Activated T-helper 1 cell treated with anti-CD3 and anti-CD28 coated beads, Interleukin-2, amount 50 U/mL, for 16 hours (primary cell): ENCODE results near the gene FAM149A.

ENCODE experiments used
- DNase-seq, 2 donors: peaks; one replicate each; pipeline ENCODE4 v3.0.0-alpha.2; 2020; ENCODE audit warnings: low read depth in 1 of 2, low spot score in 1 of 2

The FAM149A gene

GRCh38 chr4:186104890-186105646 lies 564 bp downstream of the FAM149A start:
- no peak for DNase-seq

- no peak for DNase-seq
These were observed 1.3 kb downstream of the FAM149A start for GRCh38 chr4:186105647-186106321.

- no peak for DNase-seq
These were observed 3.4 kb downstream of the FAM149A start for GRCh38 chr4:186107947-186108346.

- DNase-seq: no peak
These were observed 3.9 kb downstream of the FAM149A start for GRCh38 chr4:186108391-186108790.

GRCh38 chr4:186109245-186109644 lies 4.7 kb downstream of the FAM149A start:
- DNase-seq: no peak

GRCh38 chr4:186116697-186117096 lies 12.2 kb downstream of the FAM149A start:
- no peak for DNase-seq

GRCh38 chr4:186118582-186118981 lies 14.1 kb downstream of the FAM149A start:
- no peak for DNase-seq

- no peak for DNase-seq
These were observed 16.6 kb downstream of the FAM149A start for GRCh38 chr4:186121057-186121456.

GRCh38 chr4:186128842-186129241 lies 24.3 kb downstream of the FAM149A start:
- DNase-seq: no peak

GRCh38 chr4:186131935-186132334 lies 27.4 kb downstream of the FAM149A start:
- no peak for DNase-seq

- DNase-seq: no peak
These were observed 28.2 kb downstream of the FAM149A start for GRCh38 chr4:186132577-186133242.

- DNase-seq: no peak
These were observed 29.8 kb downstream of the FAM149A start for GRCh38 chr4:186134257-186134656.

- no peak for DNase-seq
These were observed 30.4 kb downstream of the FAM149A start for GRCh38 chr4:186134861-186135260.

- DNase-seq: no peak
These were observed 32.8 kb downstream of the FAM149A start for GRCh38 chr4:186137196-186137794.

GRCh38 chr4:186144198-186144945 lies 39.9 kb downstream of the FAM149A start:
- DNase-seq: no peak

- DNase-seq: no peak
These were observed 40.6 kb downstream of the FAM149A start for GRCh38 chr4:186144946-186145569.

- no peak for DNase-seq
These were observed 42.0 kb downstream of the FAM149A start for GRCh38 chr4:186146458-186146857.

- no peak for DNase-seq
These were observed 44.0 kb downstream of the FAM149A start for GRCh38 chr4:186148336-186148975.

GRCh38 chr4:186149872-186150271 lies 45.4 kb downstream of the FAM149A start:
- peak in 1 of 2 donors; percentile 16 for DNase-seq

- no peak for DNase-seq
These were observed 46.4 kb downstream of the FAM149A start for GRCh38 chr4:186150926-186151325.
